ENCODE data around the gene RMND1.
"Not testable (repeated sequence)": the region's sequence is repeated elsewhere in the genome, so short reads cannot be mapped to it uniquely, and the experiment has no call there.

The RMND1 gene

GRCh38 chr6:151387175-151387970, 64.6 kb downstream of the RMND1 start:
- no peak overlapping the region for H3K4me3 ChIP-seq (ENCODE audit: low read depth, low read length)
- DNase-seq (ENCODE audit: low read depth), result no peak
- TF ChIP-seq POLR2A (IDR thresholded peaks at IDR 0.05; ENCODE audit: extremely low read depth, insufficient read length) (no peak), CTCF (IDR thresholded peaks at IDR 0.05; ENCODE audit: low read depth, low read length) (no peak), MAX (IDR thresholded peaks at IDR 0.05; ENCODE audit: low read depth, low read length) (no peak), MYC (IDR thresholded peaks at IDR 0.05; ENCODE audit: low read depth, low read length) (no peak)

GRCh38 chr6:151385177-151385576, 66.7 kb downstream of the RMND1 start:
- TF ChIP-seq CTCF (IDR thresholded peaks at IDR 0.05; ENCODE audit: low read depth, low read length) (no peak), POLR2A (IDR thresholded peaks at IDR 0.05; ENCODE audit: extremely low read depth, insufficient read length) (no peak), MYC (IDR thresholded peaks at IDR 0.05; ENCODE audit: low read depth, low read length) (no peak), MAX (IDR thresholded peaks at IDR 0.05; ENCODE audit: low read depth, low read length) (no peak)
- no peak overlapping the region for H3K4me3 ChIP-seq (ENCODE audit: low read depth, low read length)
- no peak for DNase-seq (ENCODE audit: low read depth)

GRCh38 chr6:151384151-151384550, 67.8 kb downstream of the RMND1 start:
- no peak overlapping the region for H3K4me3 ChIP-seq (ENCODE audit: low read depth, low read length)
- no peak for DNase-seq (ENCODE audit: low read depth)
- TF ChIP-seq MAX (IDR thresholded peaks at IDR 0.05; ENCODE audit: low read depth, low read length), result no peak
- TF ChIP-seq CTCF (IDR thresholded peaks at IDR 0.05; ENCODE audit: low read depth, low read length), result no peak
- TF ChIP-seq POLR2A (IDR thresholded peaks at IDR 0.05; ENCODE audit: extremely low read depth, insufficient read length), result no peak
- TF ChIP-seq MYC (IDR thresholded peaks at IDR 0.05; ENCODE audit: low read depth, low read length), result no peak

GRCh38 chr6:151382631-151383030, 69.3 kb downstream of the RMND1 start:
- DNase-seq (ENCODE audit: low read depth); H3K4me3 ChIP-seq (ENCODE audit: low read depth, low read length): not testable (repeated sequence)

- TF ChIP-seq POLR2A (IDR thresholded peaks at IDR 0.05; ENCODE audit: extremely low read depth, insufficient read length), result no peak
- no peak for TF ChIP-seq MAX (IDR thresholded peaks at IDR 0.05; ENCODE audit: low read depth, low read length)
- TF ChIP-seq MYC (IDR thresholded peaks at IDR 0.05; ENCODE audit: low read depth, low read length), result no peak
- TF ChIP-seq CTCF (IDR thresholded peaks at IDR 0.05; ENCODE audit: low read depth, low read length), result no peak
- DNase-seq (ENCODE audit: low read depth), result no peak
- no peak overlapping the region for H3K4me3 ChIP-seq (ENCODE audit: low read depth, low read length)
Measured at GRCh38 chr6:151381722-151382121, 70.2 kb downstream of the RMND1 start.

GRCh38 chr6:151380848-151381205, 71.1 kb downstream of the RMND1 start:
- no peak for DNase-seq (ENCODE audit: low read depth)
- no peak overlapping the region for H3K4me3 ChIP-seq (ENCODE audit: low read depth, low read length)
- TF ChIP-seq POLR2A (IDR thresholded peaks at IDR 0.05; ENCODE audit: extremely low read depth, insufficient read length) (no peak), MAX (IDR thresholded peaks at IDR 0.05; ENCODE audit: low read depth, low read length) (no peak), CTCF (IDR thresholded peaks at IDR 0.05; ENCODE audit: low read depth, low read length) (no peak), MYC (IDR thresholded peaks at IDR 0.05; ENCODE audit: low read depth, low read length) (no peak)
